Measurements from ENCODE around the gene PIAS4. TPM values are rescaled to one million over a fixed set of nuclear protein-coding genes. Genes with fewer than 3 reads are reported as not detected.

Gene PIAS4, protein sequence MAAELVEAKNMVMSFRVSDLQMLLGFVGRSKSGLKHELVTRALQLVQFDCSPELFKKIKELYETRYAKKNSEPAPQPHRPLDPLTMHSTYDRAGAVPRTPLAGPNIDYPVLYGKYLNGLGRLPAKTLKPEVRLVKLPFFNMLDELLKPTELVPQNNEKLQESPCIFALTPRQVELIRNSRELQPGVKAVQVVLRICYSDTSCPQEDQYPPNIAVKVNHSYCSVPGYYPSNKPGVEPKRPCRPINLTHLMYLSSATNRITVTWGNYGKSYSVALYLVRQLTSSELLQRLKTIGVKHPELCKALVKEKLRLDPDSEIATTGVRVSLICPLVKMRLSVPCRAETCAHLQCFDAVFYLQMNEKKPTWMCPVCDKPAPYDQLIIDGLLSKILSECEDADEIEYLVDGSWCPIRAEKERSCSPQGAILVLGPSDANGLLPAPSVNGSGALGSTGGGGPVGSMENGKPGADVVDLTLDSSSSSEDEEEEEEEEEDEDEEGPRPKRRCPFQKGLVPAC
- total RNA-seq (2014; rRNA removed; shearing (Covaris generic); ENCODE audit: low replicate concordance), result 17.3 and 55.1 TPM in 2 replicates

DNA sequence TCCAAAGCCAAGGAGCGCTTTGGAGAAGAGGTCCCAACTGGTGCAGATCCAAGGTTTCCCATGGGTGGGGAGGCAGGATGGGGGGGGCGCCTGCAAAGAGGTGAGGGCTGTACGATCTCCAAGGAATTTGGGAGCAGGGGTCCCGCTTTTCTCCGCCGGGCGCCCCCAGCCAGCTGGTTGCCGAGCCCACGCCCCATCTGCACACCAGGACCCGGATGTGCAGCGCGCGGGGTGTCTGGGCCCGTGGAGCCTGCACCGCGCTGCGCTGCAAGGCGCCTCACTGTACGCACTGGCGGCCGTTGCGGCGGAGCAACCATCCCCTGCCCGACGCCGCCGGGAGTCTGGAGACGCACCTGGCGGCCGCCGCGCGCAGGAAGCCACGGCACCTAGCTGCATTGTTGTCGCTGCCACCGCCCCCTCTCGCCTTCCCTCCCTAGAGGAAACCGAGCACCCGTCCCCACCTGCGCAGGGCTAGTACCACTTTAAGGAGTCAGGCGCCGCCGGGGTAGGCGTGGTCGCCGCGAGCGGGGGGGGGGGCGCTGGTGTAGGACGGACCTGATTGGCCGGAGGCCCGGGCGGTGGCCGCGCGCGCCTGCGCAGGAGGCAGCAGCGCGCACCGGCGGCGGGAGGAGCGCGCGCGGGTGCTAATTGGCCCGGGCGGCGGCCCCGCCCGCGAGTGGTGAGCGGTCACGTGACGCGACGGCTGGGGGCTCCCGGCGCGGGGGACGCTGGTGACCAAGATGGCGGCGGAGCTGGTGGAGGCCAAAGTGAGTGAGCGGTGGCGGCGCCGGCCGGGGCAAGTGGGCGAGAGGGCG, at the start of gene PIAS4:
Gene PIAS4, plus strand, starts transcription at position 716 of the 815 bp plus-strand sequence. Its CDS starts 25 bp downstream, at position 741.
- Histone ChIP-seq H3K9me3 (ENCODE audit: low read length) (no peaks in the 10 kb centered on the region), H3K9ac (ENCODE audit: low read length) (peak within 1 kb of the TSS; percentile 93), H3K4me3 (ENCODE audit: low read length) (peak within 1 kb of the TSS; percentile 93), H3K79me2 (ENCODE audit: low read length) (peaks cover 36% of the 10 kb centered on the region), H2AFZ (ENCODE audit: low read length) (peak within 1 kb of the TSS; percentile 95), H3K9me2 (replicated peaks; ENCODE audit: insufficient read depth, low read length) (no peaks in the 10 kb centered on the region), H3K4me1 (ENCODE audit: low read length) (peaks cover 20% of the 10 kb centered on the region), H3K27me3 (ENCODE audit: low read length) (no peaks in the 10 kb centered on the region), H3K27ac (ENCODE audit: low read length) (peak within 1 kb of the TSS; percentile 47; the same call in 1 of the 2 replicates), H3K36me3 (ENCODE audit: insufficient read depth, low read length) (no peaks in the 10 kb centered on the region), H4K20me1 (ENCODE audit: insufficient read depth, low read depth, low read length) (peaks cover 20% of the 10 kb centered on the region; the same call in 1 of the 2 replicates), H3K4me2 (ENCODE audit: low read depth, low read length, poor library complexity, severe bottlenecking) (peak within 1 kb of the TSS; percentile 96)
- DNase-seq, result peak; percentile 98

DNA sequence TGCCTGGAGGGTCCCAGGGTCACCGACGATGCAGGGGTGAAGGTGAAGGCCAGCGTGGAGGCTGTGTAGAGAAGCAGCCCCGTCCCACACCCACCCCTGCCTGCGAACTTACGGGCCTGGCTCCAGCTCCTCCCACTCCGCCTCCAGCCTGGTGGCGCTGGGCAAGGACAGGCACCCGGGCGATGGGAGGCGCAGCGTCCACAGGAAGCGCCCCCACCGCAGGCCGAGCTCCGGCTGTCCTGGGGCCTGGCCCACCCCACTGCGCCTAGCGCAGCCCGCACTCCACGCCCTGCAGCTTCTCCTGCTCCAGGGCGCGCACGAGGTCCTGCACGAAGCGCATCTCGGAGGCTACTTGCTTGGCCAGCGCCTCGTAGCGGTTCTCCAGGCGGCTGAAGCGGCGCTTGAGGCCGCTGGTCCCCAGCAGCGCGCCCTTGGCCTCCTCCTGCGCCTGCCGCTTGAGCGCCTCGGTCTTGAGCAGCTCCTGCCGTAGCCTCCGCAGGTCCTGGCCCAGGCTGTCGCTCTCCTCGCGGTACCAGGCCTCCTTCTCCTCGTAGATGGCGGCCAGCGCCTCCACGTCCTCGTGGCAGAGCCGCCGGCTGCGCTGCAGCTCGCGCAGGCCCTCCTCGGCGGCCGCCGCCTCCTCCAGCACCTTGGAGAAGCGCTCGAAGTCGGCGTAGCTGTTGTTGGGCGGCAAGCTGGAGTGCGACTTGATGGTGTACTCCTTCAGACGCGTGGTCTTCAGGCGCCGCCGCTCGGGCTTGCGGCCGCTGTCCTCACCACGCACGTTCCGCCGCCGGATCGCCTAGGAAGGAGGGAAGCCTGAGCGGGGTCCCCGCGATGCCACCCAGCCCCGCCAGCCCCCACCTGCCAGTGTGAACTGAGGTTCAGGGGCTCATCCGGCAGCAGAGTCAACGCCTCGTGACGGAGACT, 48.4 kb upstream of the PIAS4 start:
- no peaks in the 10 kb centered on the region for H3K27me3 ChIP-seq (ENCODE audit: low read length)

DNA sequence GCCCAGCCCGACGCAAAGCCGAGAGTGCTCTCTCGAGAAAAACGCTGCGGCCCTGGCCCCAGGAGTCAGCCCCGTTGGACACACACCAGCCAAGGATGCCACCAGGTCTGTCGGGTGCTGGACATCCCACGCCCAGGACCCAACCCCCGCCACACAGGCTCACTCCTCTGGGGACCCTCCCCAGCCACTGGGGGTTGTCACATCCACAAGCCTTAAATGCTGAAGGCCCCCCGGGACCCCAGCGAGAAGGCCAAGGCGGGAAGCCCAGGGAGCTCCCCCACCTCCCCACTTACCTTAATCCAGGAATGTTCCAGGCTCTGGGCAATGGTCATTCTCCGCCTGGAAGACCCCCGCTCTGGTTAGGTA, 47.8 kb upstream of the PIAS4 start:
- no peaks in the 10 kb centered on the region for H3K9me2 ChIP-seq (replicated peaks; ENCODE audit: insufficient read depth, low read length)
- no peak overlapping the region for H3K9ac ChIP-seq (ENCODE audit: low read length)
- no peaks in the 10 kb centered on the region for H4K20me1 ChIP-seq (ENCODE audit: insufficient read depth, low read depth, low read length)
- no peaks in the 10 kb centered on the region for H3K79me2 ChIP-seq (ENCODE audit: low read length)
- H3K4me3 ChIP-seq (ENCODE audit: low read length), result no peak overlapping the region
- no peaks in the 10 kb centered on the region for H3K27me3 ChIP-seq (ENCODE audit: low read length)
- H3K36me3 ChIP-seq (ENCODE audit: insufficient read depth, low read length), result no peaks in the 10 kb centered on the region
- no peaks in the 10 kb centered on the region for H3K9me3 ChIP-seq (ENCODE audit: low read length)
- H2AFZ ChIP-seq (ENCODE audit: low read length), result no peak overlapping the region
- no peaks in the 10 kb centered on the region for H3K4me1 ChIP-seq (ENCODE audit: low read length)
- H3K27ac ChIP-seq (ENCODE audit: low read length), result no peak overlapping the region
- H3K4me2 ChIP-seq (ENCODE audit: low read depth, low read length, poor library complexity, severe bottlenecking), result no peak overlapping the region
- DNase-seq, result no peak

More for the DNA sequence above, 48.4 kb upstream of the PIAS4 start:
- DNase-seq, result no peak
- no peaks in the 10 kb centered on the region for H3K36me3 ChIP-seq (ENCODE audit: insufficient read depth, low read length)
- H4K20me1 ChIP-seq (ENCODE audit: insufficient read depth, low read depth, low read length), result no peaks in the 10 kb centered on the region; the same call in 1 of the 2 replicates
- H3K9me2 ChIP-seq (replicated peaks; ENCODE audit: insufficient read depth, low read length), result no peaks in the 10 kb centered on the region
- H3K9ac ChIP-seq (ENCODE audit: low read length), result no peak overlapping the region
- H3K4me3 ChIP-seq (ENCODE audit: low read length), result no peak overlapping the region
- no peaks in the 10 kb centered on the region for H3K79me2 ChIP-seq (ENCODE audit: low read length)
- H3K4me2 ChIP-seq (ENCODE audit: low read depth, low read length, poor library complexity, severe bottlenecking), result no peak overlapping the region
- H3K4me1 ChIP-seq (ENCODE audit: low read length), result no peaks in the 10 kb centered on the region
- no peak overlapping the region for H3K27ac ChIP-seq (ENCODE audit: low read length)
- no peak overlapping the region for H2AFZ ChIP-seq (ENCODE audit: low read length)
- H3K9me3 ChIP-seq (ENCODE audit: low read length), result no peaks in the 10 kb centered on the region

DNA sequence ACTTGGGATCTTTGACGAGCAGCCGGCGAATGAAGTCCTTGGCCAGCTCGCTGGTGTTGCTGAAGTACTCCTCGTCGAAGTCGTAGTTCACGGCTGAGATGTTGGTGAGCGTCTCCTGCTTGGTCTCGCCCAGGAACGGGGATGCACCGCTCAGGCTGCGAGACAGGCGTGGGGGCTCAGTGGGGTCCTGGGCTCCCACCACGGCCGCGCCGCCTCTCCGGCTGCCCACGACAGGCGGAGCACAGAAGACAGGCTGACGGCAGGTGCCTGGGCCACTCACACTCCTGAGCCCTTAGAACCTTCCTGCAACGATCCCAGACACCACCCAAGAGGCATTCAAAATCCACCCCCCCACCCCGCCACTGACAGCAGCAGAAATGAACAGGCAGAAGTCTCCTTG, 46.5 kb upstream of the PIAS4 start:
- Histone ChIP-seq H3K4me1 (ENCODE audit: low read length) (no peaks in the 10 kb centered on the region), H3K9ac (ENCODE audit: low read length) (no peak overlapping the region), H3K9me2 (replicated peaks; ENCODE audit: insufficient read depth, low read length) (no peaks in the 10 kb centered on the region), H4K20me1 (ENCODE audit: insufficient read depth, low read depth, low read length) (no peaks in the 10 kb centered on the region), H2AFZ (ENCODE audit: low read length) (no peak overlapping the region), H3K27ac (ENCODE audit: low read length) (no peak overlapping the region), H3K27me3 (ENCODE audit: low read length) (no peaks in the 10 kb centered on the region), H3K4me3 (ENCODE audit: low read length) (no peak overlapping the region), H3K9me3 (ENCODE audit: low read length) (no peaks in the 10 kb centered on the region), H3K36me3 (ENCODE audit: insufficient read depth, low read length) (no peaks in the 10 kb centered on the region), H3K79me2 (ENCODE audit: low read length) (no peaks in the 10 kb centered on the region), H3K4me2 (ENCODE audit: low read depth, low read length, poor library complexity, severe bottlenecking) (no peak overlapping the region)
- DNase-seq, result no peak

DNA sequence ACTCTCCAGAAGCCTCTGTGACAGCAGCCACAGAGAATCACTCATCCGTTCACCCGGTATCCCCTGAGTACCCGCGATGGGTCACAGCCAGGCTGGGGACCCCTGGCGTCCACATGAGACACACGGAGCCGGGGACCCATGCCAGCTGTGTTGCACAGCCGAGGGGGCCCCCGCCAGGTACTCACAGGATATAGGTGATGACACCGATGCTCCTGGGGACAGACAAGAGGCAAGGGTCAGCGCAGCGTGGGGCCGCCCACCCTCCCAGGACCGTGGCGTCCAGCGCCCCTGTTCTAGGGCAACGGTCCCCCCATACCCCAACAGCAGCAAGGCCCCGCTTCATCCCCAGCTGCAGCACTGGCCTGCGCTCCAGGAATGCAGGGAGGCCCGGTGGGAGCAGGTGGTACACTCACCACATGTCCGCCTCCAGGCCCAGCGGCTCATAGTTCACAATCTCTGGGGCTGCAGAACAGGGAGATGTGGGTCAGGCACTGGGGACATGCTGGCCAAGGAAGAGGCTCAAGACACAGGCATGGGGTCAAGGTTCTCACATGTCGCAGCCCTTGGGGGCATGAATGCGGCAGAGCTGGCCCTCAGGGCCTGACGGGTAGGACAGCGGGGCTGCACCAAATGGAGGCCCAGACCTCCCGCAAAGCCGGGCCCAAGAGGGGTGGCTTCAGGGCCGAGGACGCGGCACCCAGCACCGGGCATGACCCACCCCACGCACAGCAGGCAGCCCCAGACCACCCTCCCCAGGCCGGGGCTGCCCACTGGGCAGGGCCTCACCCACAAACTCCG, 43.9 kb upstream of the PIAS4 start:
- Histone ChIP-seq H3K79me2 (ENCODE audit: low read length) (peaks cover 3% of the 10 kb centered on the region), H3K9me2 (replicated peaks; ENCODE audit: insufficient read depth, low read length) (no peaks in the 10 kb centered on the region), H3K4me2 (ENCODE audit: low read depth, low read length, poor library complexity, severe bottlenecking) (no peak overlapping the region), H3K36me3 (ENCODE audit: insufficient read depth, low read length) (no peaks in the 10 kb centered on the region), H2AFZ (ENCODE audit: low read length) (no peak overlapping the region), H3K4me1 (ENCODE audit: low read length) (no peaks in the 10 kb centered on the region), H3K4me3 (ENCODE audit: low read length) (no peak overlapping the region), H3K27me3 (ENCODE audit: low read length) (no peaks in the 10 kb centered on the region), H3K27ac (ENCODE audit: low read length) (no peak overlapping the region), H3K9ac (ENCODE audit: low read length) (no peak overlapping the region), H3K9me3 (ENCODE audit: low read length) (no peaks in the 10 kb centered on the region), H4K20me1 (ENCODE audit: insufficient read depth, low read depth, low read length) (no peaks in the 10 kb centered on the region)
- DNase-seq, result no peak

DNA sequence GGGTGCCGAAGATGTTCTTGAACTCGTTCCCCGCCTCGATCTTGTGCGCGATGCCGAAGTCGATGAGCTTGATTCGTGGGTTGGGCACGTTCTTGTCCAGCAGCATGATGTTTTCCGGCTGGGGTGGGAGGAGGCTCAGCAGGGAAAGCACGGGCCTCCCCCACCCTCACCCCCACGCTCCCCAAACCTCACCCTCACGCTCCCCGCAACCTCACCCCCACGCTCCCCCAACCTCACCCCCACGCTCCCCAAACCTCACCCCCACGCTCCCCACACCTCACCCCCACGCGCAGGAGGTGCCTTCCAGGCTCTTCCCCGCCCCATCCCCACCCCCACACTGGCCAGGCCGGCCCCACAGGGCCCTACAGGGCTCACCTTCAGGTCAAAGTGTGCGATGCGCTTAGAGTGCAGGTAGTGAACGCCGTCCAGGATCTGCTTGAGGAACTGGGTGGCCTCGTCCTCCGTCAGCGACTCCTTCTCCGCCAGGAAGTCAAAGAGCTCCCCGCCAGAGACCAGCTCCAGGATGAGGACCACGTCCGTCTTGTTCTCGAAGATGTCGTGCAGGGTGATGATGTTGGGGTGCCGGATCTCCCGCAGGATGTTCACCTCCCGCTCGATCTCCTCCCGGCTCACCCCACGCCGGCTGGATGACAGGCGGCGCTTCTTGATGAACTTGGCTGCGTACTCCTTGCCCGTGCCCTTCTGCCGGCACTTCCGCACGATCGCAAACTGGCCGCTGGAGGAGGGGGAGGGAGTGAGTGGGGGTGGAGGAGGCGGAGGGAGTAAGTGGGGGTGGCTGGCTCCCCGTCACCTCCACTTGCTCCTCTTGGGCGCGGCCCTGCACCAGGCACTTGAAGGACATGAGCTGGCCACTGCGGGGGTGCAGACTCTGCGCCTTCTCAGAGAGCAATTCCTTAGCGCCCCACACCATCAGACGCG, 43.0 kb upstream of the PIAS4 start:
- Histone ChIP-seq H2AFZ (ENCODE audit: low read length) (no peak overlapping the region), H3K27ac (ENCODE audit: low read length) (no peak overlapping the region), H3K36me3 (ENCODE audit: insufficient read depth, low read length) (peaks cover 5% of the 10 kb centered on the region; the same call in 1 of the 2 replicates), H3K4me3 (ENCODE audit: low read length) (no peak overlapping the region), H3K9me3 (ENCODE audit: low read length) (no peaks in the 10 kb centered on the region), H3K9me2 (replicated peaks; ENCODE audit: insufficient read depth, low read length) (no peaks in the 10 kb centered on the region), H3K4me1 (ENCODE audit: low read length) (peaks cover 3% of the 10 kb centered on the region), H4K20me1 (ENCODE audit: insufficient read depth, low read depth, low read length) (peaks cover 3% of the 10 kb centered on the region; the same call in 1 of the 2 replicates), H3K27me3 (ENCODE audit: low read length) (no peaks in the 10 kb centered on the region), H3K79me2 (ENCODE audit: low read length) (peaks cover 12% of the 10 kb centered on the region), H3K4me2 (ENCODE audit: low read depth, low read length, poor library complexity, severe bottlenecking) (no peak overlapping the region), H3K9ac (ENCODE audit: low read length) (no peak overlapping the region)
- DNase-seq, result no peak

All from Karpas-422 (cell line).